T-helper 22 cell (primary cell): ENCODE results near the gene CPXM2.

Experiments
- DNase-seq: peaks from one replicate; pipeline ENCODE4 v3.0.0-alpha.2; 2020; ENCODE audit warnings: low read depth

Gene CPXM2

GRCh38 chr10:123904834-123905409 lies 13.3 kb upstream of the CPXM2 start:
- DNase-seq: no peak

GRCh38 chr10:123903621-123904020 lies 12.0 kb upstream of the CPXM2 start:
- no peak for DNase-seq

- no peak for DNase-seq
Observed at GRCh38 chr10:123901621-123902020, 10.0 kb upstream of the CPXM2 start.

- DNase-seq: no peak
Observed at GRCh38 chr10:123897146-123897545, 5.5 kb upstream of the CPXM2 start.

- no peak for DNase-seq
Observed at GRCh38 chr10:123896246-123896927, 4.8 kb upstream of the CPXM2 start.

- DNase-seq: no peak
Observed at GRCh38 chr10:123893651-123894050, 2.0 kb upstream of the CPXM2 start.

- DNase-seq: no peak
Observed at GRCh38 chr10:123890756-123891143, 857 bp downstream of the CPXM2 start.

GRCh38 chr10:123890226-123890625 lies 1.4 kb downstream of the CPXM2 start:
- DNase-seq: no peak

GRCh38 chr10:123889821-123890220 lies 1.8 kb downstream of the CPXM2 start:
- no peak for DNase-seq

- DNase-seq: no peak
Observed at GRCh38 chr10:123888751-123889150, 2.9 kb downstream of the CPXM2 start.

- DNase-seq: no peak
Observed at GRCh38 chr10:123888256-123888655, 3.4 kb downstream of the CPXM2 start.

GRCh38 chr10:123886292-123886691 lies 5.3 kb downstream of the CPXM2 start:
- DNase-seq: no peak

- DNase-seq: no peak
Observed at GRCh38 chr10:123885406-123886170, 6.0 kb downstream of the CPXM2 start.

- no peak for DNase-seq
Observed at GRCh38 chr10:123884907-123885381, 6.7 kb downstream of the CPXM2 start.

GRCh38 chr10:123884351-123884906 lies 7.2 kb downstream of the CPXM2 start:
- DNase-seq: no peak

GRCh38 chr10:123883673-123884320 lies 7.8 kb downstream of the CPXM2 start:
- no peak for DNase-seq

- DNase-seq: no peak
Observed at GRCh38 chr10:123882681-123883445, 8.7 kb downstream of the CPXM2 start.

- DNase-seq: no peak
Observed at GRCh38 chr10:123882177-123882576, 9.4 kb downstream of the CPXM2 start.

- DNase-seq: no peak
Observed at GRCh38 chr10:123879606-123880257, 11.9 kb downstream of the CPXM2 start.

GRCh38 chr10:123878666-123879303 lies 12.8 kb downstream of the CPXM2 start:
- DNase-seq: no peak

- DNase-seq: no peak
Observed at GRCh38 chr10:123870260-123870659, 21.3 kb downstream of the CPXM2 start.
